K562 (cell line): Measurements from ENCODE around the gene PIGN. TPM values are rescaled to one million over a fixed set of nuclear protein-coding genes. Genes with fewer than 3 reads are reported as not detected.

Experiments used
- ATAC-seq: fragments of 200-7000 bp; cut with Tn5 transposase; 3 replicates; pipeline ENCODE4 v1.9.1; 2020; ENCODE audit warnings: moderate library complexity
- BruUV-seq: library from RNA; stranded (reverse); fragments of 400-500 nt; replicated peaks from 2 replicates; lab custom pipeline; 2021; lab: Mats Ljungman, UMichigan
- CTCF ChIA-PET: fragments of 300-600 bp; formaldehyde crosslinking; extraction: SDS; loops from one replicate; lab custom pipeline; 2021; ENCODE audit warnings: low intra/inter-chr PET ratio; lab: Yijun Ruan, JAX
- POLR2A ChIA-PET: fragments of 300-600, 350-650 bp; sonication (Branson Sonifier 250); formaldehyde crosslinking; extraction: SDS; loops from one replicate; lab custom pipeline; 2021; ENCODE audit warnings: antibody characterized with exemption, inconsistent platforms; lab: Yijun Ruan, JAX
- DNase-seq, 4 experiments: peaks; one replicate each; pipeline versions ENCODE4 v3.0.0 to v3.0.0-alpha.2; 2011 to 2018; ENCODE audit warnings: low spot score in 3 of 4, mixed read lengths in 3 of 4; ENCODE audit errors: extremely low read depth in 1 of 4
- FAIRE-seq: peaks from 2 replicates; lab custom pipeline; 2011; peaks lifted over from hg19 to GRCh38; lab: Jason Lieb, UNC
- H2AFZ ChIP-seq: 2 replicates; pipeline ENCODE4 v1.6.0; 2011; ENCODE audit warnings: low read depth, low read length, control low read depth, inconsistent platforms
- H3K27ac ChIP-seq: fragments of 200-600 bp; 3 replicates; pipeline ENCODE4 v1.8.0; 2011; ENCODE audit warnings: low read depth, mild to moderate bottlenecking, control low read depth, inconsistent platforms, low read length, moderate library complexity, mixed read lengths; ENCODE audit errors: extremely low read depth
- H3K27me3 ChIP-seq, 2 experiments: fragments of 300-600 bp in 1 of 2; 2 replicates in 1 of 2; 3 replicates in 1 of 2; pipeline versions ENCODE4 v1.6.0 to v1.8.0; 2011; ENCODE audit warnings: inconsistent platforms in 2 of 2, low read length in 2 of 2, mild to moderate bottlenecking in 1 of 2, mixed read lengths in 1 of 2, moderate library complexity in 1 of 2; ENCODE audit not compliant: control insufficient read depth in 2 of 2, insufficient read depth in 2 of 2
- H3K36me3 ChIP-seq: fragments of 300-600 bp; 3 replicates; pipeline ENCODE4 v1.8.0; 2011; ENCODE audit warnings: mild to moderate bottlenecking, low read length, inconsistent platforms; ENCODE audit not compliant: control insufficient read depth, insufficient read depth
- H3K4me1 ChIP-seq, 2 experiments: fragments of 200-600 bp in 1 of 2; replicated peaks in 1 of 2; 2 replicates in 1 of 2; 3 replicates in 1 of 2; pipeline versions ENCODE4 v1.5.1 to v1.8.0; 2011; ENCODE audit warnings: inconsistent platforms in 2 of 2, low read length in 2 of 2, mild to moderate bottlenecking in 1 of 2, mixed read lengths in 1 of 2, moderate library complexity in 1 of 2; ENCODE audit not compliant: control insufficient read depth in 2 of 2, insufficient read depth in 2 of 2
- H3K4me2 ChIP-seq: 2 replicates; pipeline ENCODE4 v1.6.1; 2011; ENCODE audit warnings: low read length, control low read depth, inconsistent platforms, mixed read lengths; ENCODE audit not compliant: insufficient read depth
- H3K4me3 ChIP-seq: fragments of 200-600 bp; sonication (generic), shearing (Covaris generic); 2 replicates; pipeline ENCODE4 v1.5.1; 2016; ENCODE audit warnings: control low read depth, inconsistent platforms
- H3K79me2 ChIP-seq: fragments of 200-600 bp; 3 replicates; pipeline ENCODE4 v1.8.0; 2011; ENCODE audit warnings: low read length, inconsistent platforms; ENCODE audit not compliant: control insufficient read depth, insufficient read depth
- H3K9ac ChIP-seq, 2 experiments: 2 replicates each; pipeline versions ENCODE4 v1.6.0 to v1.6.1; 2011; ENCODE audit warnings: low read depth in 2 of 2, low read length in 2 of 2, control low read depth in 1 of 2, inconsistent platforms in 1 of 2, mild to moderate bottlenecking in 1 of 2, mixed read lengths in 1 of 2; ENCODE audit not compliant: insufficient read depth in 1 of 2
- H3K9me1 ChIP-seq: one replicate; pipeline ENCODE4 v1.6.0; 2011; ENCODE audit warnings: inconsistent platforms, mild to moderate bottlenecking, low read length, moderate library complexity; ENCODE audit not compliant: control insufficient read depth, insufficient read depth
- H3K9me3 ChIP-seq: replicated peaks from 2 replicates; pipeline ENCODE4 v1.5.1; 2011; ENCODE audit warnings: low read depth, low read length, inconsistent platforms; ENCODE audit not compliant: control insufficient read depth, insufficient read depth
- H4K20me1 ChIP-seq: replicated peaks from 2 replicates; pipeline ENCODE4 v1.6.1; 2011; ENCODE audit warnings: low read length, inconsistent platforms, mixed read lengths; ENCODE audit not compliant: control insufficient read depth, insufficient read depth
- C11orf30 ChIP-seq: fragments of 450-650 bp; IDR thresholded peaks from 2 replicates; pipeline ENCODE4 v1.6.1; 2016; ENCODE audit warnings: low read depth, mild to moderate bottlenecking
- CBFA2T2 ChIP-seq: fragments of 450-650 bp; conservative IDR thresholded peaks from 2 replicates; pipeline ENCODE4 v1.6.1; 2017; ENCODE audit warnings: mild to moderate bottlenecking
- CXXC5 ChIP-seq: fragments of 250-450 bp; sonication (Bioruptor Pico); IDR thresholded peaks from 2 replicates; pipeline ENCODE4 v1.8.0; 2022; ENCODE audit warnings: inconsistent platforms, mild to moderate bottlenecking, moderate library complexity
- ELK3 ChIP-seq: fragments of 450-650 bp; formaldehyde crosslinking; IDR thresholded peaks from 2 replicates; pipeline ENCODE4 v1.4.0; 2020; ENCODE audit warnings: mild to moderate bottlenecking
- GABPA ChIP-seq: fragments of 200-800 bp; sonication (Bioruptor generic); conservative IDR thresholded peaks from 2 replicates; pipeline ENCODE4 v1.6.1; 2016; ENCODE audit warnings: low read depth, missing genetic modification characterization, missing compliant biosample characterization
- GTF2E2 ChIP-seq: fragments of 200-800 bp; sonication (Bioruptor generic); IDR thresholded peaks from 2 replicates; pipeline ENCODE4 v1.6.1; 2016; ENCODE audit warnings: missing genetic modification characterization, missing compliant biosample characterization
- MECOM ChIP-seq: fragments of 250-450 bp; sonication (Bioruptor Pico); IDR thresholded peaks from 2 replicates; pipeline ENCODE4 v1.8.0; 2022; ENCODE audit warnings: inconsistent platforms
- MEF2D ChIP-seq: conservative IDR thresholded peaks from 2 replicates; pipeline ENCODE4 v1.6.1; 2016; ENCODE audit warnings: low read depth, missing genetic modification characterization, missing compliant biosample characterization
- STAT5A ChIP-seq: IDR thresholded peaks from 2 replicates; pipeline ENCODE4 v1.6.1; 2012; ENCODE audit warnings: low read length, inconsistent platforms, borderline replicate concordance
- TAF9B ChIP-seq: fragments of 450-650 bp; IDR thresholded peaks from 2 replicates; pipeline ENCODE4 v1.6.1; 2018; ENCODE audit warnings: mild to moderate bottlenecking; ENCODE audit not compliant: partially characterized antibody
- U2AF1 ChIP-seq: fragments of 200-400 bp; formaldehyde crosslinking; optimal IDR thresholded peaks from 2 replicates; pipeline ENCODE3; 2017; ENCODE audit warnings: mild to moderate bottlenecking, low read depth, low read length, moderate library complexity
- ZBTB7A ChIP-seq: IDR thresholded peaks from 2 replicates; pipeline ENCODE4 v1.6.1; 2011; ENCODE audit warnings: low read depth, mild to moderate bottlenecking, low read length, moderate library complexity, borderline replicate concordance; ENCODE audit not compliant: control insufficient read depth
- ZC3H4 ChIP-seq: sonication (generic); formaldehyde crosslinking; IDR thresholded peaks from 2 replicates; pipeline ENCODE4 v1.9.0; 2021; ENCODE audit warnings: missing genetic modification reagents, borderline replicate concordance
- ZNF282 ChIP-seq: sonication (generic); formaldehyde crosslinking; IDR thresholded peaks from 2 replicates; pipeline ENCODE4 v1.8.1; 2023; ENCODE audit warnings: missing genetic modification reagents
- ZNF316 ChIP-seq: fragments of 450-650 bp; IDR thresholded peaks from 2 replicates; pipeline ENCODE4 v1.6.1; 2016
- ZNF551 ChIP-seq: fragments of 250-450 bp; sonication (Bioruptor Pico); IDR thresholded peaks from 2 replicates; pipeline ENCODE4 v1.5.0; 2021; ENCODE audit warnings: mild to moderate bottlenecking, moderate library complexity
- ZNF717 ChIP-seq: fragments of 250-450 bp; sonication (Bioruptor Pico); IDR thresholded peaks from 2 replicates; pipeline ENCODE4 v1.5.0; 2021
- WGBS: fragments of 100-300 bp; shearing (Covaris generic); methylation state at CpG from one replicate; pipeline ENCODE4 v1.1.6; 2016; ENCODE audit warnings: low coverage, mixed read lengths; ENCODE audit not compliant: insufficient coverage; ENCODE audit errors: missing lambda C conversion rate; 5-methylcytosine and 5-hydroxymethylcytosine counted together
- in situ Hi-C: fragments of 300-500 bp; cut with MboI; formaldehyde crosslinking; loops from 4 replicates; pipeline ENCODE4 v1.15.0; 2018; ENCODE audit warnings: inconsistent platforms, mixed read lengths
- intact Hi-C: fragments of 100-400 bp; cut with micrococcal nuclease; formaldehyde crosslinking; loops from 2 replicates; pipeline ENCODE4 v1.14.2; 2022
- polyA plus RNA-seq, 8 experiments: library from polyadenylated mRNA; depleted of rRNA in 4 of 8; stranded (reverse) in 5 of 8; unstranded in 3 of 8; fragments of >200 nt; fragmentation: Nextera tagmentation in 2 of 8; fragmentation: Illumina TruSeq in 1 of 8; extraction: Ambion mirVana in 2 of 8; extraction: Trizol in 1 of 8; gene quantifications; 2 replicates each; pipeline versions ENCODE4 v1.2.1 to v1.2.3, GENCODE V29; 2011 to 2014; ENCODE audit warnings: inconsistent platforms in 1 of 8, missing spikeins in 1 of 8
- total RNA-seq, 7 experiments: library from RNA; depleted of rRNA in 6 of 7; stranded (reverse); fragments of >200 nt in 6 of 7; fragmentation: Illumina TruSeq in 2 of 7; extraction: Trizol in 2 of 7; gene quantifications; 2 replicates each; pipeline versions ENCODE4 v1.2.1 to v1.2.3, GENCODE V29; 2011 to 2021; ENCODE audit warnings: low replicate concordance in 1 of 7
- TF ChIP-seq, protein P1 (sequence below): fragments of 450-650 bp; IDR thresholded peaks from 2 replicates; pipeline ENCODE4 v1.6.1; 2016; ENCODE audit warnings: low read depth, mild to moderate bottlenecking, moderate library complexity

PIGN gene
- total and polyA plus RNA-seq, 9 of the 15 experiments (the other 6 are each of a cell fraction or from before 2014, with no cell fraction given): 9.9 to 25.6 (median 17.3) TPM

DNA sequence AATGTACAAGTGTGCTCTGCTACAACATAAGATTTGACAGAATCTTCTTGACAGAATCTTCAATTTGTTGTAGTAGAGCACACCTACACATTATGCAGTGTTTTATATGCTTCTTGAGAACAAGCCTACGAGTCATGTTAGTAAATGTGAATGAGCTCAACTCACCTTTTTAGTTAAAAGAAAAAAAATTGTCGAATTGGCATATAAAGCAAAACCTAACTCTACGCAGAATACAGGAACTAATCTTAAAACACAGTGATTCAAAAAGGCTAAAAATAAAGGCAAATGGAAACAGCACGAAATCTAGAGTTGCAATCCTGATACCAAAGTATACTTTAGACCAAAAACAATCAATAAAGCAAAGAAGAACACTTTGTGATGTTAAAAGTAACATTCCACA lies 87.9 kb downstream of the PIGN start:
- no TSS peak for BruUV-seq
- no peak for DNase-seq
- H3K9me1 ChIP-seq: no peaks in the 10 kb centered on the region
- no peaks in the 10 kb centered on the region for H3K27me3 ChIP-seq
- FAIRE-seq: no peak
- WGBS: 64% methylated on average over 4 of the region's 4 CpGs
- H3K36me3 ChIP-seq: peaks cover 9% of the 10 kb centered on the region; the same call in 1 of the 3 replicates
- ChIA-PET POLR2A (no interaction called here), CTCF (no interaction called here)
- no peaks in the 10 kb centered on the region for H3K4me1 ChIP-seq
- no peaks in the 10 kb centered on the region for H3K79me2 ChIP-seq
- H2AFZ ChIP-seq: no peak overlapping the region
- H3K4me3 ChIP-seq: no peak overlapping the region
- intact Hi-C loops (no loop called here), in situ Hi-C loops (no loop called here)
- H3K4me2 ChIP-seq: no peak overlapping the region
- H3K9ac ChIP-seq: no peak overlapping the region
- no peaks in the 10 kb centered on the region for H4K20me1 ChIP-seq
- H3K27ac ChIP-seq: no peak overlapping the region
- no peak for ATAC-seq
- H3K9me3 ChIP-seq: no peaks in the 10 kb centered on the region
- TF ChIP-seq C11orf30 (peak; percentile 35; the same call in 1 of the 2 replicates), MECOM (no peak), ZNF551 (no peak), ZNF316 (peak; percentile 51), ELK3 (CRISPR knock-in tag) (no peak)

- Histone ChIP-seq H3K4me3 (no peak overlapping the region), H3K9ac (no peak overlapping the region), H3K27me3 (no peaks in the 10 kb centered on the region), H2AFZ (no peak overlapping the region), H3K9me3 (no peaks in the 10 kb centered on the region), H3K79me2 (no peaks in the 10 kb centered on the region), H3K36me3 (peaks cover 6% of the 10 kb centered on the region; the same call in 1 of the 3 replicates), H3K9me1 (no peaks in the 10 kb centered on the region), H4K20me1 (no peaks in the 10 kb centered on the region), H3K4me2 (no peak overlapping the region), H3K4me1 (no peaks in the 10 kb centered on the region), H3K27ac (no peak overlapping the region)
- CTCF ChIA-PET: no interaction called here
- ATAC-seq: no peak
- BruUV-seq: no TSS peak
- FAIRE-seq: no peak
- 97% methylated on average over 4 of the region's 4 CpGs for WGBS
- DNase-seq: no peak
- POLR2A ChIA-PET: no interaction called here
- intact Hi-C loops (no loop called here), in situ Hi-C loops (no loop called here)
- TF ChIP-seq CBFA2T2 (no peak), U2AF1 (no peak), ZC3H4 (CRISPR knock-in tag) (no peak), GABPA (no peak), GTF2E2 (tag) (no peak), ZNF717 (CRISPR knock-in tag) (no peak), MEF2D (no peak), ZBTB7A (no peak), STAT5A (no peak), TAF9B (no peak), ZNF282 (CRISPR knock-in tag) (no peak), CXXC5 (CRISPR knock-in tag) (no peak)
- TF ChIP-seq, protein P1, sequence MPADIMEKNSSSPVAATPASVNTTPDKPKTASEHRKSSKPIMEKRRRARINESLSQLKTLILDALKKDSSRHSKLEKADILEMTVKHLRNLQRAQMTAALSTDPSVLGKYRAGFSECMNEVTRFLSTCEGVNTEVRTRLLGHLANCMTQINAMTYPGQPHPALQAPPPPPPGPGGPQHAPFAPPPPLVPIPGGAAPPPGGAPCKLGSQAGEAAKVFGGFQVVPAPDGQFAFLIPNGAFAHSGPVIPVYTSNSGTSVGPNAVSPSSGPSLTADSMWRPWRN: no peak
These were observed 89.2 kb downstream of the PIGN start for GRCh38 chr18:62097698-62098097.
